ENCODE data around the gene KLHL12. TPM values are rescaled to one million over a fixed set of nuclear protein-coding genes. Genes with fewer than 3 reads are reported as not detected.

KLHL12 gene
- polyA plus RNA-seq, 1 donor (not counting 4 experiments of a cell fraction or from before 2014, with no cell fraction given), result 32.3 TPM

DNA sequence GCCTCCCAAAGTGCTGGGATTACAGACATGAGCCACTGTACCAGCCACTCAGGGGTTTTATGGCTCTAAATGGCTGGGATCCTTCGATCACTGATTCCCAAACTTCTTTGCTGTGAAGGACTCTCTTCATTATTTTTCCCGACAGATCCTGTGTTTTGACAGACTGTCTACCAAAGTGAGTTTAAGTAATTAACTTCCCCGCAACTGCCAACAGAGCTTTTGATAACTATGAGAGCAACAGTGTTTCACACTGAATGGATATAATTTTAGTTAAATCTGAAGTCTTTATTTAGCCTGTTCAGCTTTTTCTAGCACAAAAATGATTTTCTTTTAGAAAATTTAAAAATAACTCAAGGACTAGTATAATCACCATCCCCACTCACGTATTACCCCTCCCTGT lies 25.5 kb downstream of the KLHL12 start:
- H4K20me1 ChIP-seq (ENCODE audit: control insufficient read depth, extremely low read depth, insufficient read depth, low read length), result no peaks in the 10 kb centered on the region
- peaks cover 4 to 6% of the 10 kb centered on the region in 2 experiments for H3K36me3 ChIP-seq (ENCODE audit: control insufficient read depth in 2 of 2, extremely low read depth in 1 of 2, insufficient read depth in 2 of 2, low read length in 2 of 2)
- H3K9ac ChIP-seq (ENCODE audit: control insufficient read depth, extremely low read depth, insufficient read depth, low read length), result no peak overlapping the region
- H3K9me3 ChIP-seq (ENCODE audit: control insufficient read depth, low read depth, low read length), result no peaks in the 10 kb centered on the region
- no peak overlapping the region for H3K4me3 ChIP-seq (ENCODE audit: control insufficient read depth in 2 of 3, extremely low read depth in 1 of 3, insufficient read depth in 2 of 3, low read depth in 1 of 3, low read length in 3 of 3)
- no peaks in the 10 kb centered on the region for H3K79me2 ChIP-seq (ENCODE audit: control insufficient read depth, insufficient read depth, low read length)
- no peaks in the 10 kb centered on the region for H3K4me1 ChIP-seq (ENCODE audit: control insufficient read depth, extremely low read depth, insufficient read depth, low read length)
- no peak overlapping the region for H3K27ac ChIP-seq (ENCODE audit: control insufficient read depth, insufficient read depth, low read length)
- FAIRE-seq (no peak), DNase-seq (ENCODE audit: low read depth, low spot score) (no peak)
- dilution Hi-C loops (cut with MboI; ENCODE audit: extremely low pct_ligation_motif_present, low sequenced_read_pairs), result no loop called here
- no peak overlapping the region for H3K4me2 ChIP-seq (ENCODE audit: control insufficient read depth, extremely low read depth, insufficient read depth, low read depth, low read length)
- H3K9me1 ChIP-seq (ENCODE audit: control insufficient read depth, extremely low read depth, insufficient read depth, low read length), result no peaks in the 10 kb centered on the region
- H2AFZ ChIP-seq (ENCODE audit: control insufficient read depth, low read length), result no peak overlapping the region
- TF ChIP-seq, protein P1, sequence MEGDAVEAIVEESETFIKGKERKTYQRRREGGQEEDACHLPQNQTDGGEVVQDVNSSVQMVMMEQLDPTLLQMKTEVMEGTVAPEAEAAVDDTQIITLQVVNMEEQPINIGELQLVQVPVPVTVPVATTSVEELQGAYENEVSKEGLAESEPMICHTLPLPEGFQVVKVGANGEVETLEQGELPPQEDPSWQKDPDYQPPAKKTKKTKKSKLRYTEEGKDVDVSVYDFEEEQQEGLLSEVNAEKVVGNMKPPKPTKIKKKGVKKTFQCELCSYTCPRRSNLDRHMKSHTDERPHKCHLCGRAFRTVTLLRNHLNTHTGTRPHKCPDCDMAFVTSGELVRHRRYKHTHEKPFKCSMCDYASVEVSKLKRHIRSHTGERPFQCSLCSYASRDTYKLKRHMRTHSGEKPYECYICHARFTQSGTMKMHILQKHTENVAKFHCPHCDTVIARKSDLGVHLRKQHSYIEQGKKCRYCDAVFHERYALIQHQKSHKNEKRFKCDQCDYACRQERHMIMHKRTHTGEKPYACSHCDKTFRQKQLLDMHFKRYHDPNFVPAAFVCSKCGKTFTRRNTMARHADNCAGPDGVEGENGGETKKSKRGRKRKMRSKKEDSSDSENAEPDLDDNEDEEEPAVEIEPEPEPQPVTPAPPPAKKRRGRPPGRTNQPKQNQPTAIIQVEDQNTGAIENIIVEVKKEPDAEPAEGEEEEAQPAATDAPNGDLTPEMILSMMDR (optimal IDR thresholded peaks at IDR 0.05 in 1 of 3, IDR thresholded peaks at IDR 0.05 in 1 of 3, conservative IDR thresholded peaks at IDR 0.05 in 1 of 3; ENCODE audit: extremely low read depth in 1 of 3, insufficient read depth in 2 of 3, low read length in 3 of 3), result no peak
- TF ChIP-seq EZH2 (IDR thresholded peaks at IDR 0.05; ENCODE audit: low read length), result no peak
- H3K27me3 ChIP-seq (ENCODE audit: control insufficient read depth, extremely low read depth, insufficient read depth, low read length), result no peaks in the 10 kb centered on the region

DNA sequence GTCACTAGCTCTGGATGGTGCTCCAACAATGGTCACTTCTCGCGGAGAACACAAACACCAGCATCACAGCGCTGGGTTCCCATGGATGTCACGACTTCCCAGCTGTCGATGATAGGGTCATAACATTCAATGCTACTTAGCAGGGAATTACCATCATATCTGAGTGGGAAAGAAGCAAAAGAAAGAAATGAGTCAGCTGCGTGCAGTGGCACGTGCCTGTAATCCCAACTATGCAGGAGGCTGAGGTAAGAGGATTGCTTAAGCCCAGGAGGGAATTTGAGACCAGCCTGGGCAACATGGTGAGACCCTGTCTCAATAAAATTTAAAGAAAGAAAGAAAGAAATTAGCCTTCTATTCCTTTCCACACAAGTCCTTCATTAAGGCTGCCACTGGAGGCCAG lies 34.5 kb downstream of the KLHL12 start:
- Histone ChIP-seq H3K4me1 (ENCODE audit: control insufficient read depth, extremely low read depth, insufficient read depth, low read length) (peaks cover 9% of the 10 kb centered on the region), H3K4me2 (ENCODE audit: control insufficient read depth, extremely low read depth, insufficient read depth, low read depth, low read length) (no peak overlapping the region), H3K27me3 (ENCODE audit: control insufficient read depth, extremely low read depth, insufficient read depth, low read length) (no peaks in the 10 kb centered on the region), H4K20me1 (ENCODE audit: control insufficient read depth, extremely low read depth, insufficient read depth, low read length) (no peaks in the 10 kb centered on the region), H3K36me3 (ENCODE audit: control insufficient read depth in 2 of 2, extremely low read depth in 1 of 2, insufficient read depth in 2 of 2, low read length in 2 of 2) (peaks cover 11 to 17% of the 10 kb centered on the region in 2 experiments), H2AFZ (ENCODE audit: control insufficient read depth, low read length) (no peak overlapping the region), H3K9me1 (ENCODE audit: control insufficient read depth, extremely low read depth, insufficient read depth, low read length) (no peaks in the 10 kb centered on the region), H3K79me2 (ENCODE audit: control insufficient read depth, insufficient read depth, low read length) (peaks cover 6% of the 10 kb centered on the region), H3K9ac (ENCODE audit: control insufficient read depth, extremely low read depth, insufficient read depth, low read length) (no peak overlapping the region), H3K4me3 (ENCODE audit: control insufficient read depth in 2 of 3, extremely low read depth in 1 of 3, insufficient read depth in 2 of 3, low read depth in 1 of 3, low read length in 3 of 3) (no peak overlapping the region), H3K27ac (ENCODE audit: control insufficient read depth, insufficient read depth, low read length) (no peak overlapping the region), H3K9me3 (ENCODE audit: control insufficient read depth, low read depth, low read length) (no peaks in the 10 kb centered on the region)
- no peak for FAIRE-seq
- dilution Hi-C loops (cut with MboI; ENCODE audit: extremely low pct_ligation_motif_present, low sequenced_read_pairs), result no loop called here
- TF ChIP-seq EZH2 (IDR thresholded peaks at IDR 0.05; ENCODE audit: low read length), result no peak
- TF ChIP-seq, protein P1 (optimal IDR thresholded peaks at IDR 0.05 in 1 of 3, IDR thresholded peaks at IDR 0.05 in 1 of 3, conservative IDR thresholded peaks at IDR 0.05 in 1 of 3; ENCODE audit: extremely low read depth in 1 of 3, insufficient read depth in 2 of 3, low read length in 3 of 3), result no peak
- DNase-seq (ENCODE audit: low read depth, low spot score), result no peak
